H54 (cell line): Measurements from ENCODE around the gene ARHGAP40.

Experiments used
- DNase-seq: peaks from one replicate; pipeline ENCODE4 v3.0.0; 2011; ENCODE audit warnings: low spot score, mixed read lengths; ENCODE audit not compliant: insufficient read length
- FAIRE-seq: peaks from 3 replicates; lab custom pipeline; 2011; peaks lifted over from hg19 to GRCh38; lab: Jason Lieb, UNC
- POLR2A ChIP-seq: IDR thresholded peaks from 2 replicates; pipeline ENCODE4 v1.6.1; 2011; ENCODE audit warnings: low read depth, mild to moderate bottlenecking, low read length

ARHGAP40 gene

GRCh38 chr20:38601216-38602184, at the start of gene ARHGAP40:
Gene ARHGAP40, plus strand, starts transcription at chr20:38601809.
- no peak for FAIRE-seq
- DNase-seq, result peak; percentile 27
- TF ChIP-seq POLR2A, result no peak

- DNase-seq, result no peak
- FAIRE-seq, result no peak
- no peak for TF ChIP-seq POLR2A
Observed at GRCh38 chr20:38554986-38555385, 46.6 kb upstream of the ARHGAP40 start.

GRCh38 chr20:38555395-38555794, 46.2 kb upstream of the ARHGAP40 start:
- DNase-seq (no peak), FAIRE-seq (no peak)
- no peak for TF ChIP-seq POLR2A

- FAIRE-seq (no peak), DNase-seq (no peak)
- no peak for TF ChIP-seq POLR2A
Observed at GRCh38 chr20:38557174-38557573, 44.4 kb upstream of the ARHGAP40 start.

- no peak for FAIRE-seq
- no peak for TF ChIP-seq POLR2A
- no peak for DNase-seq
Observed at GRCh38 chr20:38558596-38559360, 42.8 kb upstream of the ARHGAP40 start.

GRCh38 chr20:38559764-38560163, 41.8 kb upstream of the ARHGAP40 start:
- DNase-seq (no peak), FAIRE-seq (no peak)
- no peak for TF ChIP-seq POLR2A

GRCh38 chr20:38563802-38564431, 37.7 kb upstream of the ARHGAP40 start:
- no peak for TF ChIP-seq POLR2A
- FAIRE-seq, result no peak
- no peak for DNase-seq

GRCh38 chr20:38564680-38565079, 36.9 kb upstream of the ARHGAP40 start:
- TF ChIP-seq POLR2A, result no peak
- FAIRE-seq (no peak), DNase-seq (no peak)

- TF ChIP-seq POLR2A, result no peak
- no peak for DNase-seq
- FAIRE-seq, result no peak
Observed at GRCh38 chr20:38566036-38566598, 35.5 kb upstream of the ARHGAP40 start.

- DNase-seq (no peak), FAIRE-seq (no peak)
- TF ChIP-seq POLR2A, result no peak
Observed at GRCh38 chr20:38569747-38570525, 31.7 kb upstream of the ARHGAP40 start.

- TF ChIP-seq POLR2A, result no peak
- FAIRE-seq (no peak), DNase-seq (no peak)
Observed at GRCh38 chr20:38573413-38573812, 28.2 kb upstream of the ARHGAP40 start.

- no peak for TF ChIP-seq POLR2A
- DNase-seq, result no peak
- no peak for FAIRE-seq
Observed at GRCh38 chr20:38579219-38579910, 22.2 kb upstream of the ARHGAP40 start.
